Stimulated activated CD4-positive, alpha-beta T cell treated with anti-CD3 and anti-CD28 coated beads, TNF-alpha, amount 100 ng/mL, for 48 hours (primary cell): ENCODE results near the gene UBAC1.
"Not testable (repeated sequence)": the region's sequence is repeated elsewhere in the genome, so short reads cannot be mapped to it uniquely, and the experiment has no call there.

Experiments
- DNase-seq, 3 donors: peaks; one replicate each; pipeline ENCODE4 v3.0.0-alpha.2; 2020; ENCODE audit warnings: low read depth in 3 of 3

Gene UBAC1

GRCh38 chr9:135978642-135979546 lies 17.7 kb upstream of the UBAC1 start:
- no peak for DNase-seq

GRCh38 chr9:135976944-135977343 lies 15.8 kb upstream of the UBAC1 start:
- no peak for DNase-seq

- no peak for DNase-seq
Measured at GRCh38 chr9:135976531-135976930, 15.4 kb upstream of the UBAC1 start.

GRCh38 chr9:135975834-135976233 lies 14.7 kb upstream of the UBAC1 start:
- DNase-seq, result no peak

GRCh38 chr9:135974220-135974573 lies 13.0 kb upstream of the UBAC1 start:
- DNase-seq, result no peak

GRCh38 chr9:135973277-135974219 lies 12.4 kb upstream of the UBAC1 start:
- DNase-seq, result no peak

GRCh38 chr9:135971892-135972291 lies 10.7 kb upstream of the UBAC1 start:
- no peak for DNase-seq

- no peak for DNase-seq
Measured at GRCh38 chr9:135971111-135971766, 10.1 kb upstream of the UBAC1 start.

GRCh38 chr9:135970128-135970815 lies 9.1 kb upstream of the UBAC1 start:
- DNase-seq, result no peak

- no peak for DNase-seq
Measured at GRCh38 chr9:135969064-135969683, 8.0 kb upstream of the UBAC1 start.

- no peak for DNase-seq
Measured at GRCh38 chr9:135968601-135969000, 7.4 kb upstream of the UBAC1 start.

- no peak for DNase-seq
Measured at GRCh38 chr9:135968083-135968476, 6.9 kb upstream of the UBAC1 start.

GRCh38 chr9:135966916-135967260 lies 5.7 kb upstream of the UBAC1 start:
- DNase-seq, result not testable (repeated sequence)

- DNase-seq, result no peak
Measured at GRCh38 chr9:135965124-135965756, 4.1 kb upstream of the UBAC1 start.

- no peak for DNase-seq
Measured at GRCh38 chr9:135963938-135964337, 2.8 kb upstream of the UBAC1 start.

GRCh38 chr9:135963338-135963737 lies 2.2 kb upstream of the UBAC1 start:
- no peak for DNase-seq

GRCh38 chr9:135962696-135963307 lies 1.6 kb upstream of the UBAC1 start:
- DNase-seq, result no peak

GRCh38 chr9:135961811-135962695 lies 880 bp upstream of the UBAC1 start:
- DNase-seq, result no peak
